SK-N-SH treated with all-trans-retinoic acid at 6 μM for 48 hours (cell line): Measurements from ENCODE around the gene C5.

Experiments used
- ATAC-seq: fragments of 200-7000 bp; cut with Tn5 transposase; 3 replicates; pipeline ENCODE4 v1.9.1; 2020; ENCODE audit warnings: mild to moderate bottlenecking, moderate library complexity
- ARNTL ChIP-seq: fragments of 450-650 bp; formaldehyde crosslinking; IDR thresholded peaks from 2 replicates; pipeline ENCODE4 v1.5.0; 2020; ENCODE audit warnings: low read depth, mild to moderate bottlenecking, moderate library complexity, borderline replicate concordance
- BACH2 ChIP-seq: fragments of 250-450 bp; sonication (Bioruptor Pico); IDR thresholded peaks from 2 replicates; pipeline ENCODE4 v1.9.0; 2021; ENCODE audit warnings: mild to moderate bottlenecking, borderline replicate concordance
- CREB5 ChIP-seq: fragments of 250-450 bp; sonication (Bioruptor Pico); IDR thresholded peaks from 2 replicates; pipeline ENCODE4 v1.5.1; 2020; ENCODE audit warnings: low read depth, mild to moderate bottlenecking, moderate library complexity
- CSDC2 ChIP-seq: fragments of 250-450 bp; sonication (Bioruptor Pico); IDR thresholded peaks from 2 replicates; pipeline ENCODE4 v1.5.0; 2020; ENCODE audit warnings: mild to moderate bottlenecking, moderate library complexity
- CSRNP3 ChIP-seq: fragments of 250-450 bp; sonication (Bioruptor Pico); IDR thresholded peaks from 2 replicates; pipeline ENCODE4 v1.5.1; 2021; ENCODE audit warnings: mild to moderate bottlenecking, moderate library complexity
- ESRRG ChIP-seq: fragments of 250-450 bp; sonication (Bioruptor Pico); IDR thresholded peaks from 2 replicates; pipeline ENCODE4 v1.6.1; 2021; ENCODE audit warnings: mild to moderate bottlenecking
- ISL1 ChIP-seq: fragments of 250-450 bp; sonication (Bioruptor Pico); IDR thresholded peaks from 2 replicates; pipeline ENCODE4 v2.1.2; 2022; ENCODE audit warnings: mild to moderate bottlenecking, moderate library complexity
- OSR1 ChIP-seq: fragments of 250-450 bp; sonication (Bioruptor Pico); IDR thresholded peaks from 2 replicates; pipeline ENCODE4 v1.8.0; 2022; ENCODE audit warnings: moderate library complexity, mild to moderate bottlenecking, inconsistent platforms
- PATZ1 ChIP-seq: fragments of 250-450 bp; sonication (Bioruptor Pico); IDR thresholded peaks from 2 replicates; pipeline ENCODE4 v1.8.0; 2020; ENCODE audit warnings: mild to moderate bottlenecking, moderate library complexity, borderline replicate concordance
- POU6F1 ChIP-seq: fragments of 250-450 bp; sonication (Bioruptor Pico); IDR thresholded peaks from 2 replicates; pipeline ENCODE4 v1.8.0; 2021; ENCODE audit warnings: low read depth, mild to moderate bottlenecking, moderate library complexity, borderline replicate concordance
- PPARA ChIP-seq: fragments of 250-450 bp; sonication (Bioruptor Pico); IDR thresholded peaks from 2 replicates; pipeline ENCODE4 v1.5.0; 2020; ENCODE audit warnings: mild to moderate bottlenecking, borderline replicate concordance
- SNAI2 ChIP-seq: fragments of 250-450 bp; sonication (Bioruptor Pico); IDR thresholded peaks from 2 replicates; pipeline ENCODE4 v1.5.0; 2020; ENCODE audit warnings: mild to moderate bottlenecking, moderate library complexity
- TCF4 ChIP-seq: fragments of 250-450 bp; sonication (Bioruptor Pico); IDR thresholded peaks from 2 replicates; pipeline ENCODE4 v1.8.0; 2021; ENCODE audit warnings: mild to moderate bottlenecking, moderate library complexity, borderline replicate concordance
- TOX ChIP-seq: fragments of 250-450 bp; sonication (Bioruptor Pico); IDR thresholded peaks from 2 replicates; pipeline ENCODE4 v1.8.0; 2021; ENCODE audit warnings: mild to moderate bottlenecking, moderate library complexity, borderline replicate concordance
- TSHZ2 ChIP-seq: fragments of 250-450 bp; sonication (Bioruptor Pico); IDR thresholded peaks from 2 replicates; pipeline ENCODE4 v1.5.0; 2020; ENCODE audit warnings: mild to moderate bottlenecking, moderate library complexity
- ZFP3 ChIP-seq: fragments of 250-450 bp; sonication (Bioruptor Pico); IDR thresholded peaks from 2 replicates; pipeline ENCODE4 v1.5.0; 2020; ENCODE audit warnings: mild to moderate bottlenecking, moderate library complexity
- ZFP30 ChIP-seq: fragments of 450-650 bp; formaldehyde crosslinking; IDR thresholded peaks from 2 replicates; pipeline ENCODE4 v1.5.0; 2022; ENCODE audit warnings: mild to moderate bottlenecking, moderate library complexity
- ZNF565 ChIP-seq: fragments of 450-650 bp; formaldehyde crosslinking; conservative IDR thresholded peaks from 2 replicates; pipeline ENCODE4 v1.5.0; 2020; ENCODE audit warnings: low read depth, mild to moderate bottlenecking, moderate library complexity
- ZNF70 ChIP-seq: fragments of 450-650 bp; formaldehyde crosslinking; IDR thresholded peaks from 2 replicates; pipeline ENCODE4 v1.5.0; 2020; ENCODE audit warnings: mild to moderate bottlenecking, moderate library complexity
- ZNF8 ChIP-seq: fragments of 450-650 bp; formaldehyde crosslinking; IDR thresholded peaks from 2 replicates; pipeline ENCODE4 v1.5.0; 2020; ENCODE audit warnings: mild to moderate bottlenecking, moderate library complexity

The C5 gene

GRCh38 chr9:120998111-120998510, 52.0 kb downstream of the C5 start (continued):
- no peak for TF ChIP-seq TSHZ2

GRCh38 chr9:120997502-120997901, 52.6 kb downstream of the C5 start:
- TF ChIP-seq TCF4 (CRISPR knock-in tag) (no peak), PATZ1 (CRISPR knock-in tag) (no peak), TSHZ2 (no peak), SNAI2 (CRISPR knock-in tag) (no peak), CSDC2 (CRISPR knock-in tag) (no peak), ZNF8 (CRISPR knock-in tag) (no peak), OSR1 (CRISPR knock-in tag) (no peak), ZNF565 (CRISPR knock-in tag) (no peak), ISL1 (CRISPR knock-in tag) (no peak), ZFP30 (CRISPR knock-in tag) (no peak)
- TF ChIP-seq, all 23 proteins: peak for 0
- no peak for ATAC-seq

- ATAC-seq: no peak
- TF ChIP-seq ESRRG (CRISPR knock-in tag): no peak
- TF ChIP-seq ZNF8 (CRISPR knock-in tag): no peak
- no peak for TF ChIP-seq ZFP3 (CRISPR knock-in tag)
- TF ChIP-seq ISL1 (CRISPR knock-in tag): no peak
- no peak for TF ChIP-seq ARNTL (CRISPR knock-in tag)
- no peak for TF ChIP-seq TCF4 (CRISPR knock-in tag)
- no peak for TF ChIP-seq CREB5
- TF ChIP-seq ZNF70 (CRISPR knock-in tag): no peak
- TF ChIP-seq TOX (CRISPR knock-in tag): no peak
- TF ChIP-seq BACH2 (CRISPR knock-in tag): no peak
- no peak for TF ChIP-seq PPARA (CRISPR knock-in tag)
- TF ChIP-seq ZNF565 (CRISPR knock-in tag): no peak
- no peak for TF ChIP-seq PATZ1 (CRISPR knock-in tag)
- no peak for TF ChIP-seq TSHZ2
- no peak for TF ChIP-seq POU6F1
- TF ChIP-seq OSR1 (CRISPR knock-in tag): no peak
- TF ChIP-seq CSDC2 (CRISPR knock-in tag): no peak
- TF ChIP-seq CSRNP3: no peak
Measured at GRCh38 chr9:120996409-120996808, 53.7 kb downstream of the C5 start.
